IMR-90 (cell line): Measurements from ENCODE around the gene ATPAF2. TPM values are rescaled to one million over a fixed set of nuclear protein-coding genes. Genes with fewer than 3 reads are reported as not detected.
A peak's percentile ranks its signal among the peaks of the same experiment; 100 is the strongest.

Experiments
- ATAC-seq: fragments of 200-7000 bp; cut with Tn5 transposase; 2 replicates; pipeline ENCODE4 v1.9.1; 2020; ENCODE audit warnings: low read depth, mild to moderate bottlenecking, moderate library complexity
- BruUV-seq: library from RNA; stranded (reverse); fragments of 400-500 nt; replicated peaks from 2 replicates; lab custom pipeline; 2021; lab: Mats Ljungman, UMichigan
- CTCF ChIA-PET: fragments of 300-600 bp; formaldehyde crosslinking; extraction: SDS; loops from one replicate; lab custom pipeline; 2021; ENCODE audit warnings: antibody characterized with exemption; lab: Yijun Ruan, JAX
- POLR2A ChIA-PET: fragments of 300-600 bp; sonication (Branson Sonifier 250); formaldehyde crosslinking; loops from one replicate; lab custom pipeline; 2022; ENCODE audit warnings: antibody characterized with exemption; ENCODE audit not compliant: unreplicated experiment; lab: Charles Lee
- DNase-seq: peaks from one replicate; pipeline ENCODE4 v3.0.0; 2013
- H2AFZ ChIP-seq: replicated peaks from 2 replicates; pipeline ENCODE3; 2013; ENCODE audit warnings: low read length, mild to moderate bottlenecking; ENCODE audit not compliant: poor library complexity
- H2AK5ac ChIP-seq: 2 replicates; pipeline ENCODE4 v1.6.1; 2013; ENCODE audit warnings: low read depth, low read length, inconsistent platforms
- H2AK9ac ChIP-seq: replicated peaks from 2 replicates; pipeline ENCODE3; 2013; ENCODE audit warnings: mild to moderate bottlenecking, low read depth, low read length, moderate library complexity; ENCODE audit not compliant: poor library complexity
- H2BK120ac ChIP-seq: 2 replicates; pipeline ENCODE4 v1.6.1; 2013; ENCODE audit warnings: low read depth, low read length, inconsistent platforms
- H2BK15ac ChIP-seq: 3 replicates; pipeline ENCODE4 v1.6.1; 2013; ENCODE audit warnings: low read depth, low read length, inconsistent platforms
- H2BK20ac ChIP-seq: 2 replicates; pipeline ENCODE4 v1.6.1; 2013; ENCODE audit warnings: low read depth, mild to moderate bottlenecking, inconsistent platforms, low read length, moderate library complexity
- H2BK5ac ChIP-seq: 2 replicates; pipeline ENCODE4 v1.6.1; 2013; ENCODE audit warnings: mild to moderate bottlenecking, low read depth, low read length, inconsistent platforms; ENCODE audit not compliant: poor library complexity, severe bottlenecking
- H3K14ac ChIP-seq: replicated peaks from 2 replicates; pipeline ENCODE4 v1.6.1; 2013; ENCODE audit warnings: low read depth, low read length, inconsistent platforms
- H3K18ac ChIP-seq: 2 replicates; pipeline ENCODE4 v1.6.1; 2013; ENCODE audit warnings: low read depth, low read length, control low read depth
- H3K23ac ChIP-seq: 2 replicates; pipeline ENCODE4 v1.6.1; 2013; ENCODE audit warnings: low read depth, low read length, inconsistent platforms
- H3K27ac ChIP-seq: 2 replicates; pipeline ENCODE4 v1.5.1; 2013; ENCODE audit warnings: mild to moderate bottlenecking, control low read depth, low read length; ENCODE audit not compliant: insufficient read depth
- H3K27me3 ChIP-seq: 2 replicates; pipeline ENCODE4 v1.6.1; 2013; ENCODE audit warnings: low read length; ENCODE audit not compliant: control insufficient read depth, insufficient read depth
- H3K36me3 ChIP-seq: 2 replicates; pipeline ENCODE4 v1.6.1; 2013; ENCODE audit warnings: low read length, mixed read lengths; ENCODE audit not compliant: control insufficient read depth, insufficient read depth
- H3K4ac ChIP-seq: 2 replicates; pipeline ENCODE4 v1.6.1; 2013; ENCODE audit warnings: low read depth, low read length, inconsistent platforms
- H3K4me1 ChIP-seq: 2 replicates; pipeline ENCODE4 v1.6.1; 2013; ENCODE audit warnings: low read length, mixed read lengths; ENCODE audit not compliant: control insufficient read depth, insufficient read depth
- H3K4me2 ChIP-seq: 2 replicates; pipeline ENCODE4 v1.6.1; 2013; ENCODE audit warnings: low read depth, mild to moderate bottlenecking, control low read depth, low read length, moderate library complexity
- H3K4me3 ChIP-seq: 2 replicates; pipeline ENCODE4 v1.5.1; 2013; ENCODE audit warnings: low read depth, mild to moderate bottlenecking, control low read depth, low read length, moderate library complexity; ENCODE audit not compliant: insufficient read depth
- H3K56ac ChIP-seq: 2 replicates; pipeline ENCODE4 v1.6.1; 2013; ENCODE audit warnings: low read length, inconsistent platforms; ENCODE audit not compliant: insufficient read depth; ENCODE audit errors: extremely low read depth
- H3K79me1 ChIP-seq, 2 experiments: 2 replicates each; pipeline ENCODE4 v1.6.1; 2013; ENCODE audit warnings: low read length in 2 of 2, inconsistent platforms in 1 of 2, low read depth in 1 of 2
- H3K9ac ChIP-seq: 2 replicates; pipeline ENCODE4 v1.6.1; 2013; ENCODE audit warnings: low read depth, low read length, control low read depth
- H3K9me1 ChIP-seq: 2 replicates; pipeline ENCODE4 v1.6.1; 2013; ENCODE audit warnings: low read length, inconsistent platforms; ENCODE audit not compliant: insufficient read depth
- H3K9me3 ChIP-seq: 2 replicates; pipeline ENCODE4 v1.6.1; 2013; ENCODE audit warnings: low read length; ENCODE audit not compliant: control insufficient read depth, insufficient read depth
- H4K20me1 ChIP-seq: 2 replicates; pipeline ENCODE4 v1.6.1; 2013; ENCODE audit warnings: low read length, inconsistent platforms; ENCODE audit not compliant: insufficient read depth
- H4K5ac ChIP-seq: 2 replicates; pipeline ENCODE4 v1.6.1; 2013; ENCODE audit warnings: mild to moderate bottlenecking, low read depth, low read length, control low read depth
- H4K8ac ChIP-seq, 2 experiments: 2 replicates each; pipeline ENCODE4 v1.6.1; 2013; ENCODE audit warnings: low read depth in 2 of 2, low read length in 2 of 2, control low read depth in 1 of 2, inconsistent platforms in 1 of 2
- H4K91ac ChIP-seq: 2 replicates; pipeline ENCODE4 v1.6.1; 2013; ENCODE audit warnings: low read depth, low read length, inconsistent platforms; ENCODE audit not compliant: insufficient read depth
- CEBPB ChIP-seq: IDR thresholded peaks from 2 replicates; pipeline ENCODE4 v1.6.1; 2012; ENCODE audit warnings: low read depth, low read length, improper control_type of control experiment
- FOS ChIP-seq: fragments of 150-350 bp; IDR thresholded peaks from 2 replicates; pipeline ENCODE4 v1.6.1; 2016; ENCODE audit warnings: low read depth, low read length
- MAZ ChIP-seq: IDR thresholded peaks from 2 replicates; pipeline ENCODE4 v1.6.1; 2012; ENCODE audit warnings: low read depth, mild to moderate bottlenecking, low read length, improper control_type of control experiment, moderate library complexity, borderline replicate concordance
- MXI1 ChIP-seq: IDR thresholded peaks from 2 replicates; pipeline ENCODE4 v1.6.1; 2012; ENCODE audit warnings: low read depth, mild to moderate bottlenecking, low read length, moderate library complexity, borderline replicate concordance
- NFE2L2 ChIP-seq: fragments of 150-350 bp; IDR thresholded peaks from 2 replicates; pipeline ENCODE4 v1.6.1; 2016; ENCODE audit warnings: low read depth, mild to moderate bottlenecking, low read length
- POLR2A ChIP-seq: IDR thresholded peaks from 2 replicates; pipeline ENCODE4 v1.6.1; 2012; ENCODE audit warnings: mild to moderate bottlenecking, low read depth, low read length
- RAD21 ChIP-seq: IDR thresholded peaks from 2 replicates; pipeline ENCODE4 v1.6.1; 2012; ENCODE audit warnings: low read length, improper control_type of control experiment
- RCOR1 ChIP-seq: IDR thresholded peaks from 2 replicates; pipeline ENCODE4 v1.6.1; 2012; ENCODE audit warnings: mild to moderate bottlenecking, low read length, improper control_type of control experiment; ENCODE audit not compliant: insufficient replicate concordance
- SMC3 ChIP-seq: fragments of 150-350 bp; IDR thresholded peaks from 2 replicates; pipeline ENCODE4 v1.6.1; 2016; ENCODE audit warnings: low read depth, mild to moderate bottlenecking, antibody characterized with exemption, low read length, moderate library complexity
- WGBS, 2 experiments: methylation state at CpG; one replicate each; pipeline versions ENCODE4 v1.1.5 to v1.1.7; 2013; ENCODE audit warnings: missing lambda C conversion rate in 2 of 2; ENCODE audit not compliant: insufficient read length in 1 of 2; ENCODE audit errors: extremely low coverage in 2 of 2; 5-methylcytosine and 5-hydroxymethylcytosine counted together
- dilution Hi-C: fragments of 300-500 bp; cut with HindIII; formaldehyde crosslinking; loops from one replicate; pipeline ENCODE4 v1.14.3; 2018; ENCODE audit warnings: low sequenced_read_pairs; ENCODE audit not compliant: unreplicated experiment
- in situ Hi-C: fragments of 300-500 bp; cut with MboI; formaldehyde crosslinking; loops from 3 replicates; pipeline ENCODE4 v1.14.3; 2019; ENCODE audit warnings: low sequenced_read_pairs, inconsistent platforms, mixed read lengths
- intact Hi-C: fragments of 100-400 bp; cut with micrococcal nuclease; formaldehyde crosslinking; loops from 2 replicates; pipeline ENCODE4 v1.10.0; 2022
- polyA plus RNA-seq, 3 experiments: library from polyadenylated mRNA; depleted of rRNA; stranded (reverse); fragments of >200 nt; gene quantifications; 2 replicates each; pipeline ENCODE4 v1.2.3, GENCODE V29; 2012; ENCODE audit warnings: low replicate concordance in 1 of 3
- total RNA-seq: library from RNA; depleted of rRNA; stranded (reverse); fragments of >200 nt; gene quantifications from 2 replicates; pipeline ENCODE4 v1.2.3, GENCODE V29; 2012
- TF ChIP-seq, protein P1 (sequence below): fragments of 150-350 bp; IDR thresholded peaks from 2 replicates; pipeline ENCODE4 v1.6.1; 2016; ENCODE audit warnings: low read depth, mild to moderate bottlenecking, low read length, moderate library complexity, borderline replicate concordance

The ATPAF2 gene
- total and polyA plus RNA-seq, 2 of the 4 experiments (the other 2 are of a cell fraction): 19.5 to 27.6 TPM

DNA sequence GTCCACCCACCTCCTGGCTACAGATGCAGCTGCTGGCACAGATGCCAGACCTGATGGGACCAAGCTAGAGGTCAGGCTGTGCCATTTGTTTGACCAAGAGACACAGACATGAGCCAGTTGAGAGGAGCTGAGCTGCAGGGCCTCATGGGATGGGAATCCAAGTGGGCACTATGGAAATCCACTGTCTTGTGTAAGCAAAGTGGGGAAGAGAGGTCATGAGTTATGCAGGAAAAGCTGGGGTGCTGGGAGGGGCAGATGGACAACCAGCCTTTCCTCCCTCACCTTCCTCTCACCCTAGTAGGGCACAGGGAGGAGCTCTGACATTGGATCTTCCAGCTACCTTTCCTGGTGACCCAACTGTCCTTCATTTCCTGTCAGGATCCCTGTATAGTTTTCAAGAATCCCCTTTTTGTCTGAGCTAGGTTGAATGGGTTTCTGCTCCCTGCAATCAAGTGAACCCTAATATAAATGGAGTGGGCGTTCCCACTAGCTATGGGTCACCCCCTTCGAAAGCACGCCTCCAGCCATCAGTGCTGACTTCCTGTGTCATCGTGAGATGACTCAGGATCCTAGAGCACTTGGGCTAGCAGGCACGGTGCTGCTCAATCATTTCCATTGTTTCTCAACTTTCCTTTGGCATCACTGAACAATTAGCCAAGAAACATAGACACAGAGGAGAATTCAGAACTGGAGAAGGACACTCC, 13.6 kb downstream of the ATPAF2 start:
- Histone ChIP-seq H3K4me1 (peaks cover 6% of the 10 kb centered on the region; the same call in 1 of the 2 replicates), H3K4me3 (no peak overlapping the region), H3K36me3 (peaks cover 10% of the 10 kb centered on the region), H4K5ac (no peak overlapping the region), H3K27me3 (no peaks in the 10 kb centered on the region), H2BK15ac (no peak overlapping the region), H3K79me1 (peaks cover 6 to 25% of the 10 kb centered on the region in 2 experiments; a peak in 1 of 4 replicates), H3K9me3 (no peaks in the 10 kb centered on the region), H4K91ac (no peak overlapping the region), H4K20me1 (no peaks in the 10 kb centered on the region; the same call in 1 of the 2 replicates), H3K9me1 (peaks cover 27% of the 10 kb centered on the region), H3K23ac (0 out of 2 replicates have a peak overlapping the region, but pooled peaks have one; percentile 12), H2AFZ (peak overlapping the region; percentile 59), H4K8ac (peak overlapping the region in 1 of 2 experiments; percentile 32; a peak in 1 of 4 replicates), H2BK5ac (peak overlapping the region; percentile 32), H3K14ac (0 out of 2 replicates have a peak overlapping the region, but pooled peaks have one; percentile 11), H3K56ac (no peak overlapping the region), H2AK9ac (peak overlapping the region; percentile 25), H2AK5ac (peak overlapping the region; percentile 27; the same call in 1 of the 2 replicates), H2BK120ac (no peak overlapping the region), H3K9ac (no peak overlapping the region), H3K4ac (peak overlapping the region; percentile 58; the same call in 1 of the 2 replicates), H3K27ac (no peak overlapping the region), H2BK20ac (no peak overlapping the region; the same call in 1 of the 2 replicates), H3K18ac (no peak overlapping the region), H3K4me2 (no peak overlapping the region)
- CTCF ChIA-PET: no interaction called here
- intact Hi-C loops: loop anchor here (5.0 kb wide), 1 partner anchor 33 kb away; no protein-coding TSS in a partner anchor
- POLR2A ChIA-PET: no interaction called here
- peak; percentile 68 for ATAC-seq
- no peak for TF ChIP-seq RCOR1
- peak; percentile 17; the same call in 1 of the 2 replicates for TF ChIP-seq FOS
- TF ChIP-seq, protein P1, sequence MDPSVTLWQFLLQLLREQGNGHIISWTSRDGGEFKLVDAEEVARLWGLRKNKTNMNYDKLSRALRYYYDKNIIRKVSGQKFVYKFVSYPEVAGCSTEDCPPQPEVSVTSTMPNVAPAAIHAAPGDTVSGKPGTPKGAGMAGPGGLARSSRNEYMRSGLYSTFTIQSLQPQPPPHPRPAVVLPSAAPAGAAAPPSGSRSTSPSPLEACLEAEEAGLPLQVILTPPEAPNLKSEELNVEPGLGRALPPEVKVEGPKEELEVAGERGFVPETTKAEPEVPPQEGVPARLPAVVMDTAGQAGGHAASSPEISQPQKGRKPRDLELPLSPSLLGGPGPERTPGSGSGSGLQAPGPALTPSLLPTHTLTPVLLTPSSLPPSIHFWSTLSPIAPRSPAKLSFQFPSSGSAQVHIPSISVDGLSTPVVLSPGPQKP: no peak
- no peak for TF ChIP-seq MAZ
- no peak for TF ChIP-seq RAD21
- TF ChIP-seq CEBPB: peak; percentile 73; the same call in 1 of the 2 replicates
- TF ChIP-seq POLR2A: no peak
- no peak for TF ChIP-seq SMC3
- TF ChIP-seq NFE2L2: peak; percentile 47; the same call in 1 of the 2 replicates
- peak; percentile 46; the same call in 1 of the 2 replicates for TF ChIP-seq MXI1
- no TSS peak for BruUV-seq
- 56% methylated on average over 5 of the region's 5 CpGs; no CpG with 5 or more reads in 1 of the 2 experiments for WGBS, 2 experiments
- in situ Hi-C loops: no loop called here
- DNase-seq: peak; percentile 59
- dilution Hi-C loops: no loop called here
